ENCODE data around the gene OPTN.
"Not testable (repeated sequence)": the region's sequence is repeated elsewhere in the genome, so short reads cannot be mapped to it uniquely, and the experiment has no call there.

OPTN gene

DNA sequence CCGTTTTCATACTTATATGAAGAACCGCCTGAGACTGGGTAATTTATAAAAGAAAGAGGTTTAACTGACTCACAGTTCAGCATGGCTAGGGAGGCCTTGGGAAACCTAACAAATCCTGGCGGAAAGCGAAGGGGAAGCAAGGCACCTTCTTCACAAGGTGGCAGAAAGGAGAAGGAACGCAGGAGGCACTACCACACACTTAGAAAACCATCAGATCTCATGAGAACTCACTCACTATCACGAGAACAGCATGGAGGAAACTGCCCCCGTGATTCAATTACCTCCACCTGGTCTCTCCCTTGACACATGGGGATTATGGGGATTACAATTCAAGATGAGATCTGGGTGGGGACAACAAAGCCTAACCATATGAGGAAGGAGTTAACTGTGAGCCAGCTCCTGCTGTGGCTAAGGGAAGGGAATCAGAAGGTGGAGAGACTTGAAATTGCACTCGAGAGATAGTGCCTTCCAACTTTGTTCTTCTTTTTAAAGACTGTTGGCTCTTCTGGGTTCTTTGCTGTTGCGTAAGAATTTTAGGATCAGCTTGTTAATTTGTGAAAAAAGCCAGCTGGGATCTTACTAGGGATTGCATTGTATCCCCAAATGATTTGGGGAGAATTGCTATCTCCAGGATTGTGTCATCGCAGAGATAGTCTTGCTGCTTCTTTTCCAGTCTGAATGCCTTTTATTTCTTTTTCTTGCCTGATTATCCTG lies 21.0 kb downstream of the OPTN start:
- no peak for DNase-seq (ENCODE audit: low read depth in 2 of 2)

- no peak for DNase-seq (ENCODE audit: low read depth in 2 of 2)
Observed at GRCh38 chr10:13121500-13121854, 21.5 kb downstream of the OPTN start.

GRCh38 chr10:13136651-13137050 lies 36.7 kb downstream of the OPTN start:
- DNase-seq (ENCODE audit: low read depth in 2 of 2) = no peak

GRCh38 chr10:13139150-13139549 lies 39.2 kb downstream of the OPTN start:
- DNase-seq (ENCODE audit: low read depth in 2 of 2) = no peak

- DNase-seq (ENCODE audit: low read depth in 2 of 2) = no peak
Observed at GRCh38 chr10:13139676-13140075, 39.7 kb downstream of the OPTN start.

- no peak for DNase-seq (ENCODE audit: low read depth in 2 of 2)
Observed at GRCh38 chr10:13140627-13141190, 40.7 kb downstream of the OPTN start.

DNA sequence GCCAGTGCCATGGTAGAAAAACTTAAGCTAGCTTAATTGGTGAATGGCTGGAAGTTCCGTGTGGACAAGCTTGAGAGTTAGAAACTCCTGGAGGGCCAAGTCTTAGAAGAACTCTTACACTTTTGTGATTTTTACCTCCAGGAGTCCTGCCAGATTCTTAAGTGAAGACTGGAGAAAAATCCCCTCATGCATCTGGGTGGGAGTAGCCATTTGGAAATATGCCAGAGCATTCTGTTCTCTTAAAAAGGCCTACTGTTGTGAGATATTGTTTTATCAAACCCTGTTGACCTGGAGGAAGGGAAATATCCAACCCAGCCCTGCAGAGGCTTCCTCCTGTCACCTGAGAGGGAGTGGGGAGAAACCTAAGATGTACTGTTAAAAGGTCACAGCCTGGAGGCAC lies 43.8 kb downstream of the OPTN start:
- no peak for DNase-seq (ENCODE audit: low read depth in 2 of 2)

DNA sequence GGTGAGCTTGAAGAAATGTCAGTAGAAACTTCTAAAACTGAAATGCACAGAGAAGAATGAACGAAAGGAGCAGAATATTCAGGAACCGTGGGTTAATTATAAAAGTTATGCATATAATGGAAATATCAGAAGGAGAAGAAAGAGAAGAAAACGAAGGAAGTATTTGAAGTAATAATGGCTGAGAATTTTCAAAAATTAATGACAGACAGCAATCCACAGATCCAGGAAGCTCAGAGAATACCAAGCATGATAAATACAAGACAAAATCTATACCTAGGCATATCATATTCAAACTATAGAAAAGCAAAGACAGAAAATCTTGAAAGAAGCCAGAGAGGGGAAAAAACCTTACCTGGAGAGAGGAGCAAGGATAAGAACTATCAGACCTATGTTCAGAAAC lies 44.9 kb downstream of the OPTN start:
- DNase-seq (ENCODE audit: low read depth in 2 of 2) = no peak

- no peak for DNase-seq (ENCODE audit: low read depth in 2 of 2)
Observed at GRCh38 chr10:13146379-13146778, 46.4 kb downstream of the OPTN start.

DNA sequence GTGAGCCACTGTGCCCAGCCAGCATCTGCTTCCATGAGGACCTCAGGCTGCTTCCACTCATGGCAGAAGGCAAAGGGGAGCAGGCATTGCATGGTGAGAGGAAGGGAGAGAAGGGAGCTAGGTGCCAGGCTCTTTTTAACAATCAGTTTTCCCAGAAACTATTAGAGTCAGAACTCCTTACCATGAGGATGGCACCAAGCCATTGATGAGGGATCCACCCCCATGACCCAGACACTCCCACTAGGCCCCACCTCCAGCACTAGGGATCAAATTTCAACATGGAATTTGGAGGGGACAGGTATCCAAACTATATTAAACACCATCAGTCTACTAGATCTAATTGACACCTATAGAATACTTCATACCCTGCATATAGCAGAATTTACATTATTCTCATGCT lies 47.2 kb downstream of the OPTN start:
- no peak for DNase-seq (ENCODE audit: low read depth in 2 of 2)

DNA sequence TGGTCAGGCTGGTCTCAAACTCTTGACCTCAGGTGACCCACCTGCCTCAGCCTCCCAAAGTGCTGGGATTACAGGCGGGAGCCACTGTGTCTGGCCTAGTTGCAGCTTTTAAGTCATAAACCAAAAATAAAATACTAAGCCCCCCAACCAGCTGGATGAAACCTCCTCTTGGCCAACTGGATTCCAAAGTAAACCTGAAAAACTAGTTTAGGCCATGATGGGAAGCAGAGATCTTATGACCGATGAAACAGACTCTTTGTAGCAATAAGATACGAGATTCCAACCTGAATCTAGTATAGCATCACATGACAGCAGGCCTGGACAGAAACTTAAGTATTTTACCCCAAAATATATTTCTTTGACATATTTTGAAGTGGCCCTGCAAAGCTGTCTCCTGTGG lies 52.3 kb downstream of the OPTN start:
- DNase-seq (ENCODE audit: low read depth in 2 of 2) = no peak

GRCh38 chr10:13155860-13156259 lies 55.9 kb downstream of the OPTN start:
- DNase-seq (ENCODE audit: low read depth in 2 of 2) = not testable (repeated sequence)

GRCh38 chr10:13158401-13158800 lies 58.4 kb downstream of the OPTN start:
- peak in 1 of 2 donors; percentile 6 for DNase-seq (ENCODE audit: low read depth in 2 of 2)

GRCh38 chr10:13160934-13161856 lies 61.2 kb downstream of the OPTN start, which contains the start of gene MCM10:
Gene MCM10 (plus strand): TSS chr10:13161558. CDS start chr10:13164203, 2,645 bp downstream.
- DNase-seq (ENCODE audit: low read depth in 2 of 2) = peak; percentile 96 to 97

- DNase-seq (ENCODE audit: low read depth in 2 of 2) = no peak
Observed at GRCh38 chr10:13161857-13162271, 61.9 kb downstream of the OPTN start.

DNA sequence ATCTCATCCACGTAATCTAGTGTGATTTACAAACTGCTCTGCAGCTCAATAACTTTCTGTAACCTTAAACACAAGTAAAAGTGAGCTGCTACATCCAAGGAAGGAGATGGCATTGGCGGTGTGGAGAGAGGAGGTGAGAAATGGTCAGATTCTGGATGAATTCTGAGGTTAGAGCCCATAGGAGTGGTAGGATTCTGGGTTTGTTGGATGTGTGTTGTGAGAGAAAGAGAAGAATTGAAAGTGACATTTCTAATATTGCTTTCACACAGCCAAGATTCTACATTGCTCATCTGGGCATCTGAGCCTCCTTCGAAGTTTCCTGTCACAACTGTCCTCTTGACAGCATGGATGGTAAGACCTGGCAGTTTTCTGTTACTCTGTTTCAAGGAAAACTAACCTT lies 63.9 kb downstream of the OPTN start:
- DNase-seq (ENCODE audit: low read depth in 2 of 2) = no peak

DNA sequence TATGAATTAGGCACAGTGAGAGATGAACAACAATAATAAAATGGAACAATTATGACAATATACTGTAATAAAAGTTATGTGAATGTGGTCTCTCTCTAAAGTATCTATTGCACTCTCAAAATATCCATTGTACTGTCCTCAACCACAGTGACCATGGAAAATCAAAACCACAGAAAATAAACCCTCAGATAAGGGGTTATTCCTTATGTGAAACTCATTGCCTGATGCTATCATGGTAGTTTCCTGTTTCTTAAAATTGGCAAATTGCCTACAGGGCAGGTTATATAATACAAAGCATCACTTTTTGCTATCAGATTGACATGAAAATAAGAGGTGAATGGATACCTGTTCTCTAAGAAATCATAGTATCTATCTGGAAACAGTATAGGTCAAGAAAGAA lies 65.2 kb downstream of the OPTN start:
- DNase-seq (ENCODE audit: low read depth in 2 of 2) = no peak

- DNase-seq (ENCODE audit: low read depth in 2 of 2) = no peak
Observed at GRCh38 chr10:13167568-13167967, 67.6 kb downstream of the OPTN start.

DNA sequence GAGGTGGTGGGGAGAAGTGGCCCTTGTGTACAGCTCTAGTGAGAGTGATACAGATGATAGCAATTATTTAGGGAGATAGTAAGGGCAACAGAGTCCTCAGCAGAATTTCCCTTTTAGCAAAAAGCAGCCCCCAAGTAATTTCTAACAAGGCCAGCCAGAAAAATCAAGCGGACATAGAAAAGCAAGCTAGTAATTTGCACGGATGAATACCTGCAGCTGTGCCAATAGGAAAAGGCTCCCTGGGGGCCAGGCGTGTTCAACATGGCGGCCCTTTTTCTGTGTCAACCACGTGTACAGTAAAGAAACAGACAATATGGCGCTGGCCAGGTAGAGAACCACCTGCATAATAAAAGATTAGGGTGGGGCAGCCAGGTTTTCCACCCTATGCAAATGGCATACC lies 68.8 kb downstream of the OPTN start:
- no peak for DNase-seq (ENCODE audit: low read depth in 2 of 2)

GRCh38 chr10:13173616-13174015 lies 73.7 kb downstream of the OPTN start:
- DNase-seq (ENCODE audit: low read depth in 2 of 2) = no peak

DNA sequence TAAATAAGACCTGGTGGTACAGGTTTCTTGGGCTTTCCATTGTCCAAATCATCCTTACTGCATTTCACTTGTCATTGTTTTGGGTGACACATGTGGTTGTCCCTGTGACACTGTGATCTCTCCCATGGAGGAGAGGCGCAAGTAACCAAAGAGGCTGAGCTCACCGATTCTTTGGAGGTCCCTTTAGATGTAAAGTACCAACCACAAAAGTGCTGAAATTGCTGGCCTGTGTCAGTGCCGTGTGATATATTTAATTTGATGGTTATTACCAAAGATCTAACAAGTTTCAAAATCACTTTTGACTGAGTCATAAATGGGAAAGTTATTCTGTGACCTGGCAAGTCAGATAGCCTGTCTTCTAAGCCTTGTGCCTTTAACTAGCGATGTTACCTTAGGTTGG lies 80.8 kb downstream of the OPTN start:
- DNase-seq (ENCODE audit: low read depth in 2 of 2) = peak in 1 of 2 donors; percentile 19

DNA sequence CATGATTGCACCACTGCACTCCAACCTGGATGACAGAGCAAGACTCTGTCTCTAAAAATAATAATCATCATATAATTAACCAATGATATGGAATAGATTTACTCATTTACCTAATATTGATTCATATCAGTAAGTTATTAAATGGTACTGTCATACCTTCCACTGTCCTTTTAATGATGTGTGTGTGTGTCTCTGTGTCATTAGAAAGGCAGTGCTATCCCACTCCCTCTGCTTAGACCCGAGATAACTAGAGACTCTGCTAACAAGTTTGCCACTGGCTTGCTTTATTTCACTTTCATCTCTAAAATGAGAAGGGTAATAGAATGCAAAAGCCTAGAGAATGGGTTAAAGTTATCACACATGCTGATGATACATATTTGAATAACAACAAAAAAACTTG lies 82.5 kb downstream of the OPTN start:
- no peak for DNase-seq (ENCODE audit: low read depth in 2 of 2)

DNA sequence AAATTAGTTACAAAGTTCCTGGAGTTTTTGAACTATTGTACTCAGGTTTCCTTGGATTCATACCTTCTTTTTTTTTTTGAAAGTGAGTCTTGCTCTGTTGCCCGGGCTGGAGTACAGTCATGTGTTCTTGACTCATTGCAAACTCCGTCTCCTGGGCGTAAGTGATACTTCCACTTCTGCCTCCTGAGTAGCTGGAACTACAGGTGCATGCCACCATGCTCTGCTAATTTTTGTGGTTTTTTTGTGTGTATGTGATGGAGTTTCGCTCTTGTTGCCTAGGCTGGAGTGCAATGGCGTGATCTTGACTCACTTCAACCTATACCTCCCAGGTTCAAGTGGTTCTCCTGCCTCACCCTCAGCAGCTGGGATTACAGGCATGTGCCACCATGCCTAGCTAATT lies 83.7 kb downstream of the OPTN start:
- DNase-seq (ENCODE audit: low read depth in 2 of 2) = no peak
